Neural crest cell (in vitro differentiated cells): ENCODE measurements around the gene FRMD4A. TPM values are rescaled to one million over a fixed set of nuclear protein-coding genes. Genes with fewer than 3 reads are reported as not detected.

ENCODE experiments used
- DNase-seq: peaks from one replicate; pipeline ENCODE4 v3.0.0; 2021; ENCODE audit warnings: low read depth, mixed read lengths, low spot score
- H3K27ac Mint-ChIP-seq: one replicate; pipeline ENCODE4 v1.8.0; 2021; ENCODE audit warnings: mild to moderate bottlenecking, mixed read lengths; ENCODE audit not compliant: unreplicated experiment
- H3K27me3 Mint-ChIP-seq: 2 replicates; pipeline ENCODE4 v1.8.0; 2021; ENCODE audit warnings: low read depth, mild to moderate bottlenecking, mixed read lengths
- H3K36me3 Mint-ChIP-seq: 2 replicates; pipeline ENCODE4 v1.8.0; 2021; ENCODE audit warnings: low read depth, mild to moderate bottlenecking, mixed read lengths
- H3K4me1 Mint-ChIP-seq: 2 replicates; pipeline ENCODE4 v1.8.0; 2021; ENCODE audit warnings: mixed read lengths
- H3K4me3 Mint-ChIP-seq: one replicate; pipeline ENCODE4 v1.8.0; 2021; ENCODE audit warnings: mild to moderate bottlenecking, mixed read lengths
- H3K9me3 Mint-ChIP-seq: 2 replicates; pipeline ENCODE4 v1.8.0; 2021; ENCODE audit warnings: mixed read lengths
- total RNA-seq: library from RNA; stranded (reverse); gene quantifications from 2 replicates; pipeline ENCODE4 v1.2.1, GENCODE V29; 2021
- TF ChIP-seq, protein P1 (sequence below): fragments of 200-600 bp; sonication (generic); conservative IDR thresholded peaks from 2 replicates; pipeline ENCODE4 v1.5.0; 2021; ENCODE audit warnings: antibody characterized with exemption, mild to moderate bottlenecking

Gene FRMD4A
- total RNA-seq, 1 donor from 2014 or later = 65.3 TPM

DNA sequence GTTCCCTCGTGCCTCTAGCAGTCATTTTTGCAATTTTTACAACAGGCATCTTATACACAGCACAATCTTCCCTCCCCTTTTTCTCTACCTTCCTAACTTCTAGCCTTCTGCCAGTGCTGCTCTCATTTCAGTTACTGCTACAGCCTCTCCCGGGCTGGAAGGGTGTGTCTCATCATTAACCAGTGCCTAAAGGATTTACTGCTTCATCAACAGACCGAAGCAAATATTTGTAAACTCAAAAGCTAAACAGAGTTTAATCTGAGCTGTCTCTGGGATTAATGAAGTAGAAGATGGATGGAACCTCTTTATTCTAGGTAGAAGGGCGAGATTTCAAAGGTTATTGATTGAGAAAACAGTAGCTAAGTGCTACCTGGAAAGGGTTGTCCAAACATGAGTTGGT, 649.6 kb downstream of the FRMD4A start:
- Mint-ChIP-seq H3K27ac (no peak overlapping the region), H3K4me3 (no peak overlapping the region), H3K27me3 (no peaks in the 10 kb centered on the region), H3K9me3 (no peaks in the 10 kb centered on the region), H3K4me1 (peaks cover 24% of the 10 kb centered on the region), H3K36me3 (peaks cover 29% of the 10 kb centered on the region)
- TF ChIP-seq, protein P1, sequence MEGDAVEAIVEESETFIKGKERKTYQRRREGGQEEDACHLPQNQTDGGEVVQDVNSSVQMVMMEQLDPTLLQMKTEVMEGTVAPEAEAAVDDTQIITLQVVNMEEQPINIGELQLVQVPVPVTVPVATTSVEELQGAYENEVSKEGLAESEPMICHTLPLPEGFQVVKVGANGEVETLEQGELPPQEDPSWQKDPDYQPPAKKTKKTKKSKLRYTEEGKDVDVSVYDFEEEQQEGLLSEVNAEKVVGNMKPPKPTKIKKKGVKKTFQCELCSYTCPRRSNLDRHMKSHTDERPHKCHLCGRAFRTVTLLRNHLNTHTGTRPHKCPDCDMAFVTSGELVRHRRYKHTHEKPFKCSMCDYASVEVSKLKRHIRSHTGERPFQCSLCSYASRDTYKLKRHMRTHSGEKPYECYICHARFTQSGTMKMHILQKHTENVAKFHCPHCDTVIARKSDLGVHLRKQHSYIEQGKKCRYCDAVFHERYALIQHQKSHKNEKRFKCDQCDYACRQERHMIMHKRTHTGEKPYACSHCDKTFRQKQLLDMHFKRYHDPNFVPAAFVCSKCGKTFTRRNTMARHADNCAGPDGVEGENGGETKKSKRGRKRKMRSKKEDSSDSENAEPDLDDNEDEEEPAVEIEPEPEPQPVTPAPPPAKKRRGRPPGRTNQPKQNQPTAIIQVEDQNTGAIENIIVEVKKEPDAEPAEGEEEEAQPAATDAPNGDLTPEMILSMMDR = no peak
- no peak for DNase-seq

DNA sequence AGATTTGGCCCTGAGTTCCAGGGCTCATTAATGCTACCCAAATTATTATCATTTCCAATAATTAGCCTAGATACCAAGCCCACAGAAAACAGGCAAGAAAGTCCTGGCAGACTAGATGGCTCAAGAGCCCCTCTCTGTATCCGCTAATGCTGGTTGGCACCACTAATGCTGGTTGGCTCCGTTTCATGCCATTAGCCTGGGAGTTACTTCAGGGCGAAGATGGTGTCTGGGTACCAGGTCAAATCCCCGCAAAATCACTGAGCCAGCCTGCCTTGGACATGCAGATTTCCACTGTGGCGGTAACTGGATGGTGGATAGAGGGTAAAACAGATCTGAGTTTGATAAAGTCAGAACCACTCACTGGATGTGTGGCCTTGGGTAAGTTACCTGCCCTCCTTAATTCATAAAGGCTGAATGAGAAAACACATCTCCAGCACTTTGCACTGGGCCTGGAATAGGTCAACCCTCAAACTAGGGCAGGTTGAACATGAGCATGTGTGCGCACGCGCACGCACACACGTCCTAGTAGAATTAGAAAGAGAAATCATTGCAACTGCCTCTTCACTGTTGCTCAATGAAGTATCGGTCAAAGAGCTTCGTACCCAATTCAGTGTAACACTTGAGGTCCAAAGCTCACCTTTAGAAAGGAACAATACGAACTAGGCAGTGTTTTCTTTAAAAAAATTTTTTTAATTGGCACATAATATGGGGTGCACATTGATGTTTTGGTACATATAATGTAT, 652.5 kb downstream of the FRMD4A start:
- no peak overlapping the region for H3K4me3 Mint-ChIP-seq
- no peak overlapping the region for H3K27ac Mint-ChIP-seq
- H3K27me3 Mint-ChIP-seq = no peaks in the 10 kb centered on the region

DNA sequence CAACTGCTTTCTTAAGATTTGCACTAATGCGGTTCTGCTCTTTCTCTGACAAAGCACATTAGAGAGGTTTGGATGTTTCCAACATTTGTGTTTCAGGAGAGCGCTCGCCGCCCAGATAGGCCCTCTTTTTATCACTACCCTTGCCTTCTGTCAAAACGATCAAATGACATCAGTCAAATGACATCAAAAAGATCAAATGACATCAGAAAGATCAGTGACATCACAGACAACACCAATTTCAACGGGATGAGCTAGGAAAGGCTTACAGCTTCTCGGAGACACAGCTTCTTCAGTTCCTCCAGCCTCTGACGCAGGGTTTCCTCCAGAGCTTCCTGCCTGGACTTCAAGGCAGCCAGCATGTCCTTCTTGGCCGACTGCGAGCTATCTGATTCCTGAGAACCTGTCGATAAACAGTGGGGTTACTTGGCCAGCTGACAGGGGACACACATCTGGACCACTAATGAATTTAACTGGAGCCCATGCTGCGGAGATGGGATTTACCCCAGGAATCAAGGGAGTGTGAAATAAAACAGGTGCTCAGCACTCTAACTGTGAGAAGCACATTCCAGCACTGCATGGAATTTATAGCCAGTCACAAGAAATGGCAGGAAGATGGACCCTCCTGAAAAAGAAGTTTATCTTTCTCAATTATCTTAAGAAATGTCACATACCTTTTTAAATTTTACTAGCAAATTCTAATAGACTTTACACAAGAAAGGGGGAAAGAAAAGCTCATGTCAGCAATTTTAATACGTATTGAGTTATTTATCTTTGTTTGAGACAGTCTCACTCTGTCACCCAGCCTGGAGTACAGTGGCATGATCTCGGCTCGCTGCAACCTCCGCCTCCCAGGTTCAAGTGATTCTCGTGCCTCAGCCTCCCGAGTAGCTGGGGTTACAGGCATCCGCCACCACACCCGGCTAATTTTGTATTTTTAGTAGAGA, 655.8 kb downstream of the FRMD4A start:
- Mint-ChIP-seq H3K4me1 (peaks cover 21% of the 10 kb centered on the region), H3K27me3 (no peaks in the 10 kb centered on the region), H3K36me3 (peaks cover 35% of the 10 kb centered on the region), H3K27ac (no peak overlapping the region), H3K9me3 (no peaks in the 10 kb centered on the region), H3K4me3 (no peak overlapping the region)
- TF ChIP-seq, protein P1 = no peak
- no peak for DNase-seq

More for the DNA sequence above, 652.5 kb downstream of the FRMD4A start:
- H3K36me3 Mint-ChIP-seq = peaks cover 35% of the 10 kb centered on the region
- no peak for DNase-seq
- no peaks in the 10 kb centered on the region for H3K9me3 Mint-ChIP-seq
- TF ChIP-seq, protein P1 = no peak
- H3K4me1 Mint-ChIP-seq = peaks cover 3% of the 10 kb centered on the region

DNA sequence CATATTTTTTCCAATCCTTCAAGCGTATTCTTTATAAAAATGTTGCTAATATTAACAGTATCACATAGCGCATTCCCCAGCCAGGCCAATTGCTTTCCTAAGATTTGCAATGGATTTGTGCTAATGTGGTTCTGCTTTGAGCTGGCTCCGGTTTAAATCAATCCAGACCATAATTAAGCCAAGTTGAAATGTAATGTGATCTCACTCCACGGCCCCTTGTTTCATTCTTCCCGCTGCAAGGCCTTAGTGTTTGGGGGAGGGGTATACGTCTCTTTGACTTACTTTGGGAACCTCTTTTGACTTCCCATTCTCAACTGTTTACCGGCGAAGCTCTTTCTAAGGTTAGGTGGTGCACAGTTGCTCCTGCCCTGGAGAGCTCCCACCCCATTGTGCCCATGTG, 657.6 kb downstream of the FRMD4A start:
- TF ChIP-seq, protein P1 = no peak
- Mint-ChIP-seq H3K27ac (peak overlapping the region; percentile 25), H3K4me3 (peak overlapping the region; percentile 31), H3K36me3 (peaks cover 34% of the 10 kb centered on the region), H3K9me3 (no peaks in the 10 kb centered on the region), H3K4me1 (peaks cover 27% of the 10 kb centered on the region), H3K27me3 (no peaks in the 10 kb centered on the region)
- DNase-seq = no peak

- Mint-ChIP-seq H3K27ac (peak overlapping the region; percentile 82), H3K27me3 (no peaks in the 10 kb centered on the region), H3K9me3 (no peaks in the 10 kb centered on the region), H3K4me3 (peak overlapping the region; percentile 72), H3K36me3 (peaks cover 38% of the 10 kb centered on the region), H3K4me1 (peaks cover 33% of the 10 kb centered on the region)
- TF ChIP-seq, protein P1 = no peak
- DNase-seq = no peak
Observed at GRCh38 chr10:13672548-13672947, 658.2 kb downstream of the FRMD4A start.
